B cell (primary cell): ENCODE data around the gene CD44. TPM values are rescaled to one million over a fixed set of nuclear protein-coding genes. Genes with fewer than 3 reads are reported as not detected.

Experiments
- ATAC-seq: fragments of 200-7000 bp; cut with Tn5 transposase; one replicate; pipeline ENCODE4 v1.10.0; 2021; ENCODE audit warnings: low read depth, mild to moderate bottlenecking, moderate number of reproducible peaks, moderate library complexity
- CTCF ChIA-PET: fragments of 350-600 bp; sonication (Branson Sonifier 250); formaldehyde crosslinking; loops from one replicate; lab custom pipeline; 2021; ENCODE audit warnings: antibody characterized with exemption, inconsistent platforms; lab: Charles Lee
- POLR2A ChIA-PET: fragments of 350-600 bp; sonication (Branson Sonifier 250); formaldehyde crosslinking; loops from one replicate; lab custom pipeline; 2021; ENCODE audit warnings: antibody characterized with exemption; lab: Charles Lee
- DNase-seq: peaks from one replicate; pipeline ENCODE4 v3.0.0; 2013
- H2AFZ ChIP-seq: 2 replicates; pipeline ENCODE4 v1.6.1; 2012; ENCODE audit warnings: mild to moderate bottlenecking, low read depth, low read length; ENCODE audit not compliant: insufficient read depth, poor library complexity, severe bottlenecking
- H3K27ac ChIP-seq, 2 donors: 1 replicate in 1 of 2; 2 replicates in 1 of 2; pipeline ENCODE4 v1.5.1; 2012 to 2013; ENCODE audit warnings: low read length in 2 of 2, mild to moderate bottlenecking in 2 of 2, moderate library complexity in 1 of 2
- H3K27me3 ChIP-seq, 4 experiments: fragments of 200-600 bp in 1 of 4; sonication (generic) in 1 of 4; replicated peaks in 1 of 4; 1 replicate in 2 of 4; 2 replicates in 2 of 4; pipeline versions ENCODE4 v1.6.1 to v1.7.0; 2013 to 2016; ENCODE audit warnings: low read length in 3 of 4, mild to moderate bottlenecking in 2 of 4, mixed read lengths in 1 of 4, moderate library complexity in 1 of 4; ENCODE audit not compliant: insufficient read depth in 4 of 4, control insufficient read depth in 3 of 4; ENCODE audit errors: control extremely low read depth in 1 of 4
- H3K36me3 ChIP-seq, 2 experiments: replicated peaks in 1 of 2; 1 replicate in 1 of 2; 2 replicates in 1 of 2; pipeline versions ENCODE4 v1.6.1 to v1.7.1; 2013; ENCODE audit warnings: low read length in 1 of 2; ENCODE audit not compliant: insufficient read depth in 2 of 2, control insufficient read depth in 1 of 2; ENCODE audit errors: control extremely low read depth in 1 of 2, extremely low read depth in 1 of 2
- H3K4me1 ChIP-seq, 2 donors: fragments of 200-600 bp in 1 of 2; sonication (generic) in 1 of 2; 1 replicate in 1 of 2; 2 replicates in 1 of 2; pipeline versions ENCODE4 v1.5.1 to v1.6.1; 2013 to 2017; ENCODE audit warnings: low read length in 2 of 2; ENCODE audit not compliant: control insufficient read depth in 2 of 2, insufficient read depth in 2 of 2
- H3K4me2 ChIP-seq: replicated peaks from 2 replicates; pipeline ENCODE3; 2012; ENCODE audit warnings: mild to moderate bottlenecking, low read depth, low read length; ENCODE audit not compliant: poor library complexity, severe bottlenecking
- H3K4me3 ChIP-seq, 5 experiments: fragments of 200-600 bp in 1 of 5; sonication (generic) in 1 of 5; 1 replicate in 3 of 5; 2 replicates in 2 of 5; pipeline versions ENCODE4 v1.5.1 to v1.7.0; 2011 to 2016; ENCODE audit warnings: low read length in 4 of 5, mild to moderate bottlenecking in 4 of 5, low read depth in 2 of 5, control low read depth in 1 of 5, moderate library complexity in 1 of 5; ENCODE audit not compliant: insufficient read depth in 1 of 5; ENCODE audit errors: control extremely low read depth in 1 of 5, extremely low read depth in 1 of 5
- H3K79me2 ChIP-seq: fragments of 200-600 bp; sonication (generic); one replicate; pipeline ENCODE4 v1.6.0; 2016; ENCODE audit warnings: low read length; ENCODE audit not compliant: control insufficient read depth, insufficient read depth
- H3K9ac ChIP-seq: fragments of 200-600 bp; sonication (generic); 2 replicates; pipeline ENCODE4 v1.6.1; 2017; ENCODE audit warnings: mild to moderate bottlenecking, low read length, moderate library complexity
- H3K9me3 ChIP-seq, 3 donors: one replicate each; pipeline versions ENCODE4 v1.6.1 to v1.7.1; 2013; ENCODE audit warnings: low read length in 2 of 3; ENCODE audit not compliant: control insufficient read depth in 2 of 3, insufficient read depth in 1 of 3; ENCODE audit errors: control extremely low read depth in 1 of 3
- H4K20me1 ChIP-seq: 2 replicates; pipeline ENCODE4 v1.6.0; 2012; ENCODE audit warnings: mild to moderate bottlenecking, low read length; ENCODE audit not compliant: insufficient read depth, control insufficient read depth, poor library complexity, severe bottlenecking
- H3K27ac Mint-ChIP-seq: one replicate; pipeline ENCODE4 v1.8.0; 2021; ENCODE audit warnings: mixed read lengths
- H3K27me3 Mint-ChIP-seq: one replicate; pipeline ENCODE4 v1.8.0; 2021; ENCODE audit warnings: mixed read lengths
- H3K4me1 Mint-ChIP-seq: one replicate; pipeline ENCODE4 v1.8.0; 2021; ENCODE audit warnings: mixed read lengths
- H3K4me3 Mint-ChIP-seq: one replicate; pipeline ENCODE4 v1.8.0; 2021; ENCODE audit warnings: mixed read lengths
- H3K9me3 Mint-ChIP-seq: one replicate; pipeline ENCODE4 v1.8.0; 2022; ENCODE audit warnings: mixed read lengths; ENCODE audit not compliant: insufficient read depth
- EZH2 ChIP-seq: IDR thresholded peaks from 2 replicates; pipeline ENCODE4 v1.6.1; 2012; ENCODE audit warnings: borderline replicate concordance, low read depth, mild to moderate bottlenecking, moderate library complexity, low read length; ENCODE audit not compliant: insufficient read depth, poor library complexity, severe bottlenecking
- WGBS: methylation state at CpG from one replicate; pipeline ENCODE4 v1.1.5; 2013; ENCODE audit warnings: missing lambda C conversion rate; ENCODE audit not compliant: insufficient coverage; 5-methylcytosine and 5-hydroxymethylcytosine counted together
- intact Hi-C: fragments of 100-400 bp; cut with micrococcal nuclease; formaldehyde crosslinking; loops from one replicate; pipeline ENCODE4 v1.10.0; 2022
- polyA plus RNA-seq: library from polyadenylated mRNA; depleted of rRNA; stranded (reverse); fragments of >200 nt; gene quantifications from 2 replicates; pipeline ENCODE4 v1.2.3, GENCODE V29; 2012
- total RNA-seq, 2 donors: library from RNA; stranded (reverse); fragments of 120-200 nt in 1 of 2; gene quantifications; 1 replicate in 1 of 2; 2 replicates in 1 of 2; pipeline versions ENCODE4 v1.2.3 to v1.2.4, GENCODE V29; 2013 to 2022
- TF ChIP-seq, protein P1 (sequence below): fragments of 200-600 bp; IDR thresholded peaks from one replicate; pipeline ENCODE4 v1.8.0; 2022; ENCODE audit warnings: antibody characterized with exemption, mild to moderate bottlenecking

Gene CD44
- total and polyA plus RNA-seq, 2 donors (not counting 1 experiment from before 2014, with no cell fraction given): 261 to 896 TPM

GRCh38 chr11:35141571-35141971, 2.6 kb downstream of the CD44 start:
- POLR2A ChIA-PET: interaction anchor here (0.5 to 1.6 kb wide), 3 partner anchors 15 to 65 kb away, joined by 3 to 5 read pairs (median 4); no protein-coding TSS in a partner anchor
- Histone ChIP-seq H3K9me3 (no peaks in the 10 kb centered on the region), H3K4me3 (peak overlapping the region; percentile 80 to 90 (median 89)), H3K36me3 (peaks cover 0 to 20% of the 10 kb centered on the region in 2 experiments), H3K79me2 (peaks cover 73% of the 10 kb centered on the region), H3K9ac (peak overlapping the region; percentile 96), H4K20me1 (peaks cover 43% of the 10 kb centered on the region), H3K27ac (peak overlapping the region; percentile 88 to 94), H3K27me3 (no peaks in the 10 kb centered on the region), H3K4me1 (peaks cover 68 to 79% of the 10 kb centered on the region in 2 donors), H3K4me2 (peak overlapping the region; percentile 91), H2AFZ (peak overlapping the region; percentile 42)
- CTCF ChIA-PET: interaction anchor here (1.2 to 4.7 kb wide), 13 partner anchors 12 to 143 kb away, joined by 4 to 48 read pairs (median 5); no protein-coding TSS in a partner anchor
- Mint-ChIP-seq H3K27me3 (no peaks in the 10 kb centered on the region), H3K4me3 (peak overlapping the region; percentile 96), H3K9me3 (no peaks in the 10 kb centered on the region), H3K4me1 (peaks cover 71% of the 10 kb centered on the region), H3K27ac (peak overlapping the region; percentile 94)
- TF ChIP-seq EZH2: no peak
- TF ChIP-seq, protein P1, sequence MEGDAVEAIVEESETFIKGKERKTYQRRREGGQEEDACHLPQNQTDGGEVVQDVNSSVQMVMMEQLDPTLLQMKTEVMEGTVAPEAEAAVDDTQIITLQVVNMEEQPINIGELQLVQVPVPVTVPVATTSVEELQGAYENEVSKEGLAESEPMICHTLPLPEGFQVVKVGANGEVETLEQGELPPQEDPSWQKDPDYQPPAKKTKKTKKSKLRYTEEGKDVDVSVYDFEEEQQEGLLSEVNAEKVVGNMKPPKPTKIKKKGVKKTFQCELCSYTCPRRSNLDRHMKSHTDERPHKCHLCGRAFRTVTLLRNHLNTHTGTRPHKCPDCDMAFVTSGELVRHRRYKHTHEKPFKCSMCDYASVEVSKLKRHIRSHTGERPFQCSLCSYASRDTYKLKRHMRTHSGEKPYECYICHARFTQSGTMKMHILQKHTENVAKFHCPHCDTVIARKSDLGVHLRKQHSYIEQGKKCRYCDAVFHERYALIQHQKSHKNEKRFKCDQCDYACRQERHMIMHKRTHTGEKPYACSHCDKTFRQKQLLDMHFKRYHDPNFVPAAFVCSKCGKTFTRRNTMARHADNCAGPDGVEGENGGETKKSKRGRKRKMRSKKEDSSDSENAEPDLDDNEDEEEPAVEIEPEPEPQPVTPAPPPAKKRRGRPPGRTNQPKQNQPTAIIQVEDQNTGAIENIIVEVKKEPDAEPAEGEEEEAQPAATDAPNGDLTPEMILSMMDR: no peak
- DNase-seq: peak; percentile 68
- intact Hi-C loops: loop anchor here (2.0 to 5.0 kb wide), 3 partner anchors 101 to 251 kb away; partner anchors contain the start of genes APIP and PDHX
- ATAC-seq: no peak
- WGBS: 2% methylated on average over 9 of the region's 9 CpGs

DNA sequence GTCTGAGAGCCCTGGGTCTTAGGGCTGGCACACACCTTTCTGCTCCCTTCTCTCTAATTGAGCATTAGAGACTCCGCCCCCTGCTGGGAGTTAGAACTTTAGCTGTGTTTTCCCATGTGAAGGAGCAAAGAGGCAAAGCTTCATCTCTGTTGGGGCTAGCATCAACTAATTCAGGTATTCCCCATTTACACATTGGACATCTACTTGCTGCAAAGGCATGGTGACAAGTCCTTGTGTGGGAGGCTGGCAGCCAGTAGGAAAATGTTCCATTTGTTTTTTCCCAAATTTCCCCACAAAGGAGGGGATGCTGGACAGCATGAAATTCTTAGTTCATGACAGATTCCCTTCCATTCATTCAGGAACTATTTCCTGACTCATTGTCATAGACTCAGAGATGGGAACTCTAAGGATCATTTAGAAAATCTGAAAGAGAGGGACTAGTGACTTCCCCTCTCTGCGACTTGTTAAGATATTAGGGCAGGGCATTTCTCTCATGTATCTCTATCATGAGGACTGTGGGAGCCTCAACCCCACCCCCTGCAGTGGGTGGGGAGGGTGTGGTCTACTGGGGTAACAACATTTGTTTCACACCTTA, 3.6 kb downstream of the CD44 start:
- Histone ChIP-seq H4K20me1 (peaks cover 53% of the 10 kb centered on the region), H3K4me2 (peak overlapping the region; percentile 91), H3K9me3 (no peaks in the 10 kb centered on the region), H3K4me3 (peak overlapping the region in 2 of 5 experiments; percentile 9 to 89), H3K9ac (no peak overlapping the region), H3K79me2 (peaks cover 83% of the 10 kb centered on the region), H3K4me1 (peaks cover 76 to 85% of the 10 kb centered on the region in 2 donors), H2AFZ (no peak overlapping the region), H3K27me3 (no peaks in the 10 kb centered on the region), H3K36me3 (peaks cover 0 to 30% of the 10 kb centered on the region in 2 experiments), H3K27ac (peak overlapping the region; percentile 12 to 87)
- H3K27ac Mint-ChIP-seq: peak overlapping the region; percentile 85
- intact Hi-C loops: loop anchor here (5.0 kb wide), 2 partner anchors 225 to 250 kb away; partner anchors contain the start of genes APIP and PDHX
- H3K27me3 Mint-ChIP-seq: no peaks in the 10 kb centered on the region
- peak overlapping the region; percentile 79 for H3K4me3 Mint-ChIP-seq
- ChIA-PET POLR2A (no interaction called here), CTCF (interaction anchor here (1.6 to 4.7 kb wide), 3 partner anchors 23 to 144 kb away, joined by 4 to 40 read pairs (median 7); no protein-coding TSS in a partner anchor)
- ATAC-seq (no peak), DNase-seq (peak; percentile 58)
- peaks cover 79% of the 10 kb centered on the region for H3K4me1 Mint-ChIP-seq
- no CpG with 5 or more reads among the region's 2 CpGs for WGBS
- H3K9me3 Mint-ChIP-seq: no peaks in the 10 kb centered on the region
- TF ChIP-seq, protein P1: no peak
- TF ChIP-seq EZH2: no peak
